HG03469 (cell line): ENCODE measurements around the gene ARHGAP24.
"Not testable (repeated sequence)": the region's sequence is repeated elsewhere in the genome, so short reads cannot be mapped to it uniquely, and the experiment has no call there.

Experiments
- ATAC-seq: cut with Tn5 transposase; IDR thresholded peaks from one replicate; pipeline ENCODE4 v1.9.1; 2021; ENCODE audit warnings: mild to moderate bottlenecking, moderate library complexity, moderate number of reproducible peaks; ENCODE audit not compliant: unreplicated experiment

The ARHGAP24 gene

GRCh38 chr4:85803856-85804255 lies 328.9 kb downstream of the ARHGAP24 start:
- no peak for ATAC-seq

GRCh38 chr4:85805891-85806290 lies 330.9 kb downstream of the ARHGAP24 start:
- ATAC-seq = no peak

DNA sequence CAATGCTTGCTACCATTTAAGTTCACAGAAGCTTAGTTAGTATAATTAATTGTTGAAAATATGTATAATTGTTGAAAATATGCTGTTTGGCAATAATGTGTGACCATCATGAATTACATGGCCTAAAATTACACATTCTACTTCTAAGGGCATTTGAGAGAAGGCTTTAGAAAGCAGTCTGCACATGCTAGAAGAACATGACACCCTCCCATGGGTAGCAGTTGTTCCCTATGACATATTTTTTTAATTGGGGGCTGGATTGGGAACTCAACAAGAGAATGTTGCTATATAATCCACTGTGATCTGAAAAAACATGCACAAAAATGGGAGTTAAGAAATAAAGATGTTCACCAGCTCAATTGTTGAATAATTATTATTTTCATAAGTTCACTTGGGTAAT lies 331.4 kb downstream of the ARHGAP24 start:
- ATAC-seq = no peak

DNA sequence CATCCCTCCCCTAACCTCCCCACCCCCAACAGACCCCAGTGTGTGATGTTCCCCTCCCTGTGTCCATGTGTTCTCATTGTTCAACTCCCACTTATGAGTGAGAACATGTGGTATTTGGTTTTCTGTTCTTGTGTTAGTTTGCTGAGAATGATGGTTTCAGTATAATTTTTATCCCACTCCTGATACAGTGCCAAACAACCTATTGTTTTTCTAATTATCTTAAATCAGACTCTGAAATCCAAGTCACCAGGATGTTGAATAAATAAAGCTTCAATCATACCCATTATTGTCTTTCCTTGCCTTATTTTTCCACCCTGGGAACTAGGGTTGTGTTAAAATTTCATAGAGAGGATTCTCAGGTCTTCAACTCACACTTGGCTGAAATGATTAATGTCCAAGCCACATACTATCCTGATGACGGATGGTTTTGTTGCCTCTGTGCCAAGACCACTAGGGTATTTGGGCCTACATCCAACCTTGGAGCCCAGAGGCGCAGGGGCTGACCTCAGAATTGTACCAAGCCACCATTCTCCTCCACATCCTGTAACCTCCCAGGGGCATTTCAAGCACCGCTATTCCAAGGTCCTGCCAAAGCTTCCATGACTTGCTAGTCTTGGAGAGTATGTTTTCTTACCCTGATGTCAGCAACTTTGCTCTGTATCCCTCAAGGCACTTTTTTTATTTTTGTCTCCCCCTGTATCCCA lies 332.4 kb downstream of the ARHGAP24 start:
- ATAC-seq = no peak

GRCh38 chr4:85808104-85808503 lies 333.2 kb downstream of the ARHGAP24 start:
- ATAC-seq = no peak

GRCh38 chr4:85808864-85809263 lies 333.9 kb downstream of the ARHGAP24 start:
- ATAC-seq = no peak

GRCh38 chr4:85812776-85813175 lies 337.8 kb downstream of the ARHGAP24 start:
- ATAC-seq = no peak

DNA sequence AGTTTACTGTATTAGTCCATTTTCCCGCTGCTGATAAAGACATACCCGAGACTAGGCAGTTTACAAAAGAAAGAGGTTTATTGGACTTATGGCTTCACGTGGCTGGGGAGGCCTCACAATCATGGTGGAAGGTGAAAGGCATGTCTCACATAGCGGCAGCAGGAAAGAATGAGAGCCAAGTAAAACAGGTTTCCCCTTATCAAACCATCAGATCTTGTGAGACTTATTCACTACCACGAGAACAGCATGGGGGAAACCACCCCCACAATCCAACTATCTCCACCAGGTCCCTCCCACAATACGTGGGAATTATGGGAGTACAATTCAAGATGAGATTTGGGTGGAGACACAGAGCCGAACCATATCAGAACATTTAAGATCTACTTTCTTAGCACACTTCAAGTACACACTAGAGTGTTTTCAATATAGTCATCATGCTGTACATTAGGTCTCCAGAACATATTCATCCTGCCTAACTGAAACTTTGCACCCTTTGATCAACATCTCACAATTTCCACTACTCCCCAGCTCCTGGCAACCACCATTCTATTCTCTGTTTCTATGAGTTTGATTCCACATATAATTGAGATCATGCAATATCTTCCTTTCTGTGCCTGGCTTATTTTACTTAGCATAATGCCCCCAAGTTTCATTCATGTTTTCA lies 341.0 kb downstream of the ARHGAP24 start:
- ATAC-seq = no peak

GRCh38 chr4:85818700-85819099 lies 343.8 kb downstream of the ARHGAP24 start:
- ATAC-seq = no peak

DNA sequence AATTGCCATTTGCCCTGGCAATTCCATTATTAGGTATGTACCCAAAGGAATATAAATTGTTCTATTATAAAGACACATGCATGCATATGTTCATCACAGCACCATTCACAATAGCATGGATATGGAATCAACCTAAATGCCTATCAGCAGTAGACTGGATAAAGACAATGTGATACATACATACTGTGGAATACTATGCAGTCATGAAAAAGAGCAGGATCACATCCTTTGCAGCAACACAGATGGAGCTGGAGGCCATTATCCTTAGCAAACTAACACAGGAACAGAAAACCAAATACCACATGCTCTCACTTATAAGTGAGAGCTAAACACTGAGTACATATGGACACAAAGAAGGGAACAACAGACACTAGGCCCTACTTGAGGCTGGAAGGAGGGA lies 345.2 kb downstream of the ARHGAP24 start:
- ATAC-seq = not testable (repeated sequence)

DNA sequence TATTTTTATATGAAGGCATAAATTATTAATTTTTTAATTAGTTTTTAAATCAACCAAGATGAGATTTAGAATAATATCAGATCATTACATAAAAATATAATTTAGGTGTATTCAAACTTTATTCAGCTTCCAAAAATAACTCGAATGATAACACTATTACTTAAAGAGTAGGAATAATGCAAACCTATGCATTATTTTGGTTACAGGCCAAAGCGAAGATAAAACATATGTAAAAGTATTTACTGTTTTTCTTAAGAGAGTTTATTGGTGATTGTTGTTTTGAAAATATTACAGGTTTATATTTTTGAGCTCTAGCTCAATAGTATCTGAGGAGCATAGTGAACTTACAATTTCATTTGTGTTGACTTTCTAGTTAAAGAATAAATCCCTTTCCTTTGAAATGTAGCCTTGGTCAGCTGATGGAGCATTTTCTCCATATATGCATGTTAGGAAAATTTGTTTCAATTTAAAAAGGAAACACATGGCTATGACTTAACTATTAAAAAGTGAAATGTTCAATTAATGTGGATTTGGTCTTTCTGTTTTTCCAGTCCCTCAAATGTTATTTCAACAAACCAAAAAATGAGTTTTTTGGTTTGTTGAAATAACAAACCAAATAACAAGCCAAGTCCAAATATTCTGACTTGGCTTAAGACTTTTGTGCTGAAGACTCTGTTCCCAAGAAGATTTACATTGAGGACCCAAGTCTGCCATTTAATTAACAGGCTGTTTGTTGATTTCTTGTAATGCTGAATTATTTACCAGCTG lies 346.9 kb downstream of the ARHGAP24 start:
- no peak for ATAC-seq

GRCh38 chr4:85823295-85823694 lies 348.3 kb downstream of the ARHGAP24 start:
- ATAC-seq = no peak

GRCh38 chr4:85824166-85824945 lies 349.4 kb downstream of the ARHGAP24 start:
- ATAC-seq = no peak

- ATAC-seq = no peak
Observed at GRCh38 chr4:85826060-85826678, 351.2 kb downstream of the ARHGAP24 start.

DNA sequence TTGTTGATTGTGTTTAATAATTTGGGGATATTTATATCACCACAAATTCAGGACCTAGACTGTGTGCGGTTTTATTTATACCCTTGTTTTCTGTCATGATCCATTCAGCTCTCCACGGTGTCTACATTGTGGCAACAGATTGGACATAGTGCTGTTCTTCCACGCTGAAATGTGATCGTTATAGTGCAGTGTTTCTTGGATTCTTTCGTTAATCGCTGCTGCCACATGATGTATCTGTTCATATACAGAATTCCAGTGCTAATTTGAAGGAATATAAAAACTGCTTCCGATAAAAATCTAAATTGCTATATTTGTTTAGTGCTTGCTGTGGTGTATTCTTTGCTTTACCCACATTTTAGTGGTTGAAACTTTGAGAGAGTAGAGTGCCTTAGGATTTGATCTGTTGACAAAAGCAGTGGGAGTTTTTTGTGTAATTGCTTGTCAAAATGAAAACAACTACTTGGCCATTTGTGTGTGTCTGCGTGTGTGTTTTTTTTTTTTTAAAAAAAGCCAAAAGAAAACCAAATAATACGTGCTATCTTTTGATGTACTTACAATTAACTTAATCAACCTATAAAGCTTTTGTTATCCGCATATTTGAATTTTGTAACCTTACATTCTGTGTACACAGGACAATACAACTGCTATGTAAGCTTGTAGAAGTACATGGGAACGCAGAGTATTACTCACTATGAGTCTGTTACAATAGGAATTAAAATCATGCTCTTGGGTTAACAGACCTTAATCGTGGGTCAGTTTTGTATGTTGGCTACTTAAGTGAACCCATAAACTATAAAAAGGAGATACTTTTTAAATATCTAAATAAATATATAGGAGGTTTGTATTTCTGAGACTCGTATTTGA lies 353.3 kb downstream of the ARHGAP24 start:
- no peak for ATAC-seq

DNA sequence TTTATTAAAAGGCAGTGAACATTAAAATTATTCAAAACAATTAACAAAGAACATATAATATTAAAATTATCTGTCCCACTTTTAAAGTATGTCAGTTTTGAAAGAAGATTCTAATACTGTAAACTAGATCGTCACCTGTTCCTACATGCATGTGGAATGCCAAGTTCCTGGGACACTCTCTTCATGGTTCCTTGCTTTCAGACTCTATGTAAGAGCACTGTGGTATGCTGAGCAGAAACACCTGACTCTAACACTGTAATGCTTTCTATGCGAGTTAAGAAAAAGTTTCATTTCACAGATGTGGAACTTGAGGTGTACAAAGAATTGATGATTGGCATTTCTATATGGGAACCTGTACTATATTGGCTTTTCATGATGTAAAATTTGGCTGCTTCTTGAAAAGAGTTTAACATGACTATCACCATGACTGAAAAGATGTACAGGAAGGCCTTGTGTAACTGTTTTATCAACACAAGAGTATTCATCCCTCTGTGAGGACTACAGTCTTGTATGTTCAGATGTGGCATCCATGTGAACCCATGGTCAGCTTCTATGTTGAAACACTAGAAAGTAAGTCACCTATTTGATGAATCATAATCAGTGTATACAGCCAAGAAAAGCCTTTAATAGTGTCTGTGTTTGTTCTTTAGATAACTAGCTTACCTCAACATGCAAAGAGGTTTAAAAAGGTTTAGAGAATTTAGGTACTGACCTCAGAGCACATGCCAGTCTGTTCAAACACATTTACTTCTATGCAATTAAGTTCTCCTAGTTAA lies 354.5 kb downstream of the ARHGAP24 start:
- no peak for ATAC-seq

- ATAC-seq = no peak
Observed at GRCh38 chr4:85831647-85832046, 356.7 kb downstream of the ARHGAP24 start.

DNA sequence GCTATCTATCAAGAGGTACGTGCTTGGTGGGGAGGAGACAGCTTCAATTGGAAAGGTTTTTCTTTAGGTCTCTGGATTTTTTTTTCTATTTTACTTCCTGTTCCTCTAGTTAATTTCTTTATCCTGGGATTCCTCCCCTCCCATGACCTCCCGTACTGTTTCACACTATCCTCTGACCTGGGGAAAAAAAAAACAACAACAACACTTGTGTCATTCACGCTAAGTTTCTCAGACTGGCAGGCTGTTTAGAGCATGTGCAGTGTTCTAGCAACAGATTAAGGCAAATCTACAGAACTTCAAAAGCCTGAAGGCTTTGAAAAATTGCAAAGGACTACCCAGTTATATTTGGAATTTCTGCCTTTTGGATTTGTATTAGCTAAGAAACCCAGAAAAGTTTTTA lies 358.4 kb downstream of the ARHGAP24 start:
- ATAC-seq = no peak

- ATAC-seq = no peak
Observed at GRCh38 chr4:85834934-85835333, 360.0 kb downstream of the ARHGAP24 start.
